GM21786 (cell line): Measurements from ENCODE around the gene SLC35B4.
"Not testable (repeated sequence)": the region's sequence is repeated elsewhere in the genome, so short reads cannot be mapped to it uniquely, and the experiment has no call there.

Experiments
- ATAC-seq: cut with Tn5 transposase; IDR thresholded peaks from one replicate; pipeline ENCODE4 v1.9.1; 2021; ENCODE audit not compliant: unreplicated experiment

Gene SLC35B4

DNA sequence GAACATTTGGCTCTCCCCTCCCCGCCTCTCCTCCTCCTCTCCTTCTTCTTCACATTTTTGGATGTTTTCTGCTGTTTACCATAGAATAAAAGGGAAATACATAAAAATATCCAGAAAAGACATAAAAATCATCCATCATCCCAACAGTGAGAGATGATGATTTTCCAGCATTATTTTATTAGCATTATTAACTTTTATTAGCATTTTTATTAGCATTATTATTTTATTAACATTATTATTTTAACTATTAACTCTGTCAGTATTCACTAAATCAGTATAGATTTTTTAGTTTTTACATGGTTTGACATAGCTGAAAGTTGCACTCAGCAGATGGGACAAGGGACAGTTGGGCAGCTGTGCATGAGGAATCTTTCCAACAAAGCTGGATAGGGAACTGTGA lies 16.2 kb upstream of the SLC35B4 start:
- no peak for ATAC-seq

GRCh38 chr7:134331393-134331792 lies 14.7 kb upstream of the SLC35B4 start:
- ATAC-seq: no peak

DNA sequence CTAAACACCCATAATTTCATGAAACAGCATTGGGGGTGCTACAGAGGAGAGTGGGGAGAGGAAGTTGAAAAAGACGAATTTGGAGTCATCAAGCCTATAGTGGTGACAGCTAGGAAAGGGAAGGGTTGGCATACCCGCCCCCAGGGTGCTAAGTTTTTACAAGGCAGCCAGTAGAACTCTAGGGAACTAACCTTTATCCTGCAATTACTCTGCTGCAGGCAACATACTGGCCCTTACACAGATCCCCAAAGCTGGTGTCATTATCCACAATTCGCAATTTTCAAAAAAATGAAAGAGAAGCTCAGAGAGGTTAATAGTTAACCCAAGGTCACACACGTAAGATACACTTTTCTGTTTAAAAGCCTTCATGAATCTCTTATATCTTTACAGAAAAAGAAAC lies 14.2 kb upstream of the SLC35B4 start:
- no peak for ATAC-seq

- no peak for ATAC-seq
Observed at GRCh38 chr7:134329614-134330346, 13.1 kb upstream of the SLC35B4 start.

GRCh38 chr7:134328900-134329299 lies 12.2 kb upstream of the SLC35B4 start:
- ATAC-seq: no peak

DNA sequence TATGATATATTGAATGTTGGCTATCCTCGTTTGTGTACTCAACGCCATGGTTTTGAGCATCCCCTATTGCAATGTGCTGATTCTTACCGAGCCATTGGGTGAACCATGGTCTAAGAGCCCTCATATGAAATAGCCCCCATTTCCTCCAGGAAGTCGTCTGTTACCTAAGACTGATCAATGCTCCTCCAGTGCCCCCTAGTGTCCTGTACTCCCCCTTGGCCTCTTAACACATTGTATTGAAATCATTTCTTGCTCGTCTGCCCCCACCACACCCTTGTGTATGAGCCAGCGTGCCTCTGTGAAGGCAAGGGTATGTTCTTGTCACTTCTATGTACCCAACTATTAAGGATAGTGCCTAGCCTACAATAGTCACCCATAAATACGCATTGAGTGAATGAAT lies 11.2 kb upstream of the SLC35B4 start:
- peak; percentile 88 for ATAC-seq

DNA sequence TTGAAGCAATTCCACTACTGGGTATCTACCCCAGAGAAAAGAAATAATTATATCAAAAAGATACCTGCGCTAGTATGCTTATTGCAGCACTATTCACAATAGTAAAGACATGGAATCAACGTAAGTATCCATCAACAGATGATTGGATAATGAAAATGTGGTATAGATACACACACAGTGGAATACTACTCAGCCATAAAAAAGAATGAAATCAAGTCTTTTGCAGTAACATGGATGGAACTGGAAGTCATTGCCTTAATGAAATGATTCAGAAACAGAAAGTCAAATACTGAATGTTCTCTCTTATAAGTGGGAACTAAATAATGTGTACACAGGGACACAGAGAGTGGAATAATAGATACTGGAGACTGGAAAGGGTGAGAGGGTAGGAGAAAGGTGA lies 7.4 kb upstream of the SLC35B4 start:
- ATAC-seq: no peak

DNA sequence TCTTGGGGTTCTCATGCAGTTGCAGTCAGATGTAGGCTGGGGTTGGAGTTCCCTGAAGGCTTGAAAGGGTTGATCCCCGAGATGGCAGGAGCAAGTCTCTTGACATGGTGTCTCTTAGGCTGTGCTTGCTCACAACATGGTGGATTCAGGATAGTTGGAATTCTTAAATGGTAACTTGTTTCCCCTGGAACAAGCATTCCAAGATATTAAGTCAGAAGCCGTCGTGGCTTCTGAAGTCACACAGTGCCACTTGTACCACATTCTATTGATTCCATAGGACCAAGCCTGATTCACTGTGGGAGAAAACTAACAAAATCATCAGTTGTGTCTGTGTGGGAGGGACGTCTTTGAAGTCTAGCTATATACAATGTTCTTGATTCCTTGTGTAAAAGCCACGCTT lies 3.5 kb upstream of the SLC35B4 start:
- ATAC-seq: no peak

DNA sequence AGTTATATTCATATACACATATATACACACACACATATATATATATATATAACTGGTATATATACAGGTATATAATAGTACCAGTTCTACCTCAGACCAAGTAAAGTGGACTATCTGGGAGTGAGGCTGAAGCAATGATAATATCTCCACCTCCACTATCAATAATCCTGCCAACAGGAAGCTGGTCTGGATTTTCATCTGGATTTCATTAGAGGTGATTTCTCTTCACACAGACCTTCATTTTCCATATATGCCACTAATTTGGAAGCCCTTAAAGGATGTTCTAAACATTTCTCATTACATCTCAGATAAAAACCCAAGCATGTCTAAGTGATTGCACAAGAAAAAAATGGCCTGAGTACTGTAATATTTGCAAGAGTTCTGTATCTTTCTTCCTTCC lies 1.7 kb upstream of the SLC35B4 start:
- no peak for ATAC-seq

GRCh38 chr7:134317434-134317833 lies 704 bp upstream of the SLC35B4 start:
- ATAC-seq: no peak

GRCh38 chr7:134315679-134316538 lies 821 bp downstream of the SLC35B4 start:
- ATAC-seq: no peak

GRCh38 chr7:134313543-134313942 lies 3.2 kb downstream of the SLC35B4 start:
- no peak for ATAC-seq

DNA sequence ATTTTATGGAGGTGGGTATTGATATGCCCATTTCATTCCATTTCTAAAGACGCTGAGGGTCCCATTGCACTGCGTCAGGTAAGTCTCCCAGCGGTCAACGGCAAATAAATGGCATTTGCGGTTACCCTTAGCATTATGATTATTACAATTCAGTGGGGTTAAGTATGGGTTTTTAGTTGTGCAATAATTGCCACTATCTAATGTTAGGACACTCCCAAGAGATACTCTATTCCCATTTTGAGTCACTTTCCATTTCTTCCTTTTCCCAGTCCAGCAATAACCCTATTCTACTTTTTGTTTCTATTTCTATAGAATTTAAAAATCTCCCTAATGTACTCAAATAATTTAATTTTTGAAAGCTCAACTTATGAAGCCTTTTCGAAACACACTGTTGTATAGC lies 4.0 kb downstream of the SLC35B4 start:
- no peak for ATAC-seq

DNA sequence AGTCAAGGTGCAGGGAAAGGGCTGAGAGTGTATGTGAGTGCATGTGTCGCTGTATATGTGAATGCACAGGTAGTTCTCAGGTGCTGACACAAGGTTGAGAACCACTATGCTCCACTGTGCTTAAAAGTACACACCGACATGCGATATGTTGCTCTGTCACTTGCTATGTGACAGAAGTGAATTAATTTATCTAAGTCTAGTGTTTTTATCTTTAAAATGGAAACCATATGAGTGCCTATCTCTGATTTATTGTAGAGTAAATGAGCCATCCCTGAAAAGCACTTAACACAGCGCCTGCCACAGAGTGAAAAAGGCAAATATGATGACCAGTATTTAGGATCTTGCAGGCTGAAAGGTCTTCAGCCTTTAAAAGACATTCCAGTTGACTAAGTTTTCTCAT lies 4.9 kb downstream of the SLC35B4 start:
- ATAC-seq: no peak

GRCh38 chr7:134308548-134308947 lies 8.2 kb downstream of the SLC35B4 start:
- no peak for ATAC-seq

DNA sequence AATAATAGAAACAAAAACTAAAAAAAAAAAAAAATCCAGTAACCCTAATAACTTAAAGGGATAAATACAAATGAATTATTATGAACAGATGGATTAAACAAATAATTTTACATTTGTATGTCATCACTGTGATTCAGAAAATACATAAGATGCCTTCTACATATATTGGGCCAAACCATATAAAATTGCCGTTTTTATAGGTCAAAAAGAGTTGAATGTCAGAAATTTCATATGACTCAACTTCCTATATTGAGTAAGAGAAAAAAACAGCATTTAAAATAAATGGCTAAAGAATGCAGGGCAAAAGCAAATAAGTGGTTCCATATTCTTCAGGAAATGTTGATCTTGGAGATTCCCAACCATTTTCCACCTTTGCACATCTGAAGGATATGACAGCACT lies 9.4 kb downstream of the SLC35B4 start:
- ATAC-seq: no peak

DNA sequence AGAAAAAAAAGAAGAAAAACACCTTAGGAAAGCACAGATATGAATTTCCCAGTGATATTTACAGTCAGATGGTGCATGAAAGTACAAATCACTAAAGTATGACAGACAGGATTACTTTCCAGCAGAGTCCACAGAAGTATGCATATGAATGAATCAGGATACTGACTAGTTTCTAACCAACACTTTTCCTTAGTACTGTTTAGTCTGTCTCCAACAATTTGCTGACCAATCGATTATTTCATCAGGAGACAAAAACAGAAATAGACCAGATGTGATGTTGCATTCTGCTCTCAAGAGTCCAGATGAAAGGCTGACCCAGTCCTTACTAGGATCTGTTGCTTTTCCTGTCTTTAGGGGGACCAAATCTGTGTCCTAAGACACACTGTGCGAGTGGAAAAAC lies 14.6 kb downstream of the SLC35B4 start:
- no peak for ATAC-seq

DNA sequence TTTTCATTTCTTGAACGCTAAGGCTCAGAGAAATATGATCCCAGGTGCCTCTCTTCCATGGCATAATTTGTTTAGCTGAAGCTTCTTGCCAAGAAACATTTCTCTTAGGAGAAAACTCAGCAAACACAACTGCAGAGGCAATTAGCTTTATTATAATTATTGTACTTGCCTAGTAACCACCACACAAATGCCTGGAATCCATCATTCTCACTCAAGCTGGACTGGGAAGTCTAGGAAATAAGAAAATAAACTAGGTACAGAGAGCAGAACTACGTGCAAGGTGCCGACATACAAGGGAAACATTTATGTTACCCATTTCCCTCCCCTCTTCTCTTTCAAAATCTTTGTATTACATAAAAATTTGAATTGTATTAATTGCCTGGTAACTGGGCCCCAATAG lies 15.1 kb downstream of the SLC35B4 start:
- ATAC-seq: no peak

GRCh38 chr7:134300988-134301387 lies 15.7 kb downstream of the SLC35B4 start:
- no peak for ATAC-seq

DNA sequence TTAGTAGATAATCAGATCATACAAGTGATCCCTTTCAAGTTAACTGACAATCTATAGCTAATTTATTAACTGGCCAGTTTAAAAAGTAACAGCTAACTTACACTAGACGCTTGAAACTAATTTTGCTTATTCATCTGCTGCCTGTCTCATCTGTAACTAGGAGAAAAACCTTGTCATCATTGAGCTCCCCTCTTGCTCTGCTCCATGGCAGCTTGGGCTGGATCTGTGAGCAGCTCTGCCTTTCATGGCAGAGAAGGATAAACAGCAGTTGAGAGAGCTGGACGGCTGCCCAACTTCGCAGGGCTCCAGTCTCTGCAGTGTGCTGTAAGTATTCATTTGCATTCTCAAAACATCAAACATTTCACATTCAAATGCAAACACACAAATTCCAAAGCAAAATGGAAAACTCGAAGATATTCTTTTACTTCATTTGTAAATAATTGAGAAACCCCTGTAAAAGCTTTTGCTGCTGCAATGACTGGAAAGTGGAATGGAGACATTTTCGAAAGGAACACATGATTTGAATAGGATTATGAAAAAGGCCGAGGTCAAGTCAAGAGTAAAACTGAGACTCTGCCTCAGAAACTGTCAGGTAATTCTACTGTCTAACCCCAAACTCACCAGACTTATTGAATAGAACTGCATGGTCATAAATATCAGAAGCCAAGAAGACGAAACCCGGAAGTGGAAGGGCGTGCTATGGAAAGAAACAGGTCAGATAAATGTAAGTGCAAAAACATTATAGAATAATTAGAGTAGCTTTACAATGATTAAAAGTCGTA lies 17.6 kb downstream of the SLC35B4 start:
- no peak for ATAC-seq

DNA sequence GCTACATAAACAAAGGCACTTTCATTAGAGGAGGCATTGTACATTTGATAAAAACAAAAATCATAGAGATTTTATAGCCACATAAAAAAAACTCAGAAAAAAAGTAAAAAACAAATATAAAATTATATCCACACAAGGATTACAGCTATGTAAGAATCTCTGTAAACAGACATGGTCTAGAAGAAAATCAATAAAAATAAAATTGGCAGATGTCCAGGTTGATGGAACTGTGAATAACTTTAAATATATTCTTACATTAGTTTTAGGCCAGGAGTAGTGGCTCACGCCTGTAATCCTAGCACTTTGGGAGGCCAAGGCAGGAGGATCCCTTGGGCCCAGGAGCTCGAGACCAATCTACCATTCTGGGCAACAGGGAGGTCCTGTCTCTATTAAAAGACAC lies 19.2 kb downstream of the SLC35B4 start:
- no peak for ATAC-seq

DNA sequence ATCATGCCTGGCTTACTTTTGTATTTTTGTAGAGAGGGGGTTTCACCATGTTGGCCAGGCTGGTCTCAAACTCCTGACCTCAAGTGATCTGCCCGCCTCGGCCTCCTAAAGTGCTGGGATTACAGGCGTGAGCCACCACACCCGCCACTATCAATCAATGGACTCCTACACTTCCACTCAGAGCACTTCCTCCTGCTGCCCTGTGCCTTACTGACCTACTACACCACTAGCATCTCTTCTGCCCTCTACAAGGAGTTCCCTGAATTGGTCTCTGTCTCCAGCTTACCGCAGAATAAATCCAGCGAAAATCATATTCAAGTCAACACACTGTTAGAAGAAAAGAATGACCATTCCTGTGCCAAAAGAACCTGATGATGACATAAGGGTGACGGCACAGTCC lies 20.7 kb downstream of the SLC35B4 start:
- ATAC-seq: not testable (repeated sequence)
